ENCODE results near the gene CCDC40. TPM values are rescaled to one million over a fixed set of nuclear protein-coding genes. Genes with fewer than 3 reads are reported as not detected.
"Not testable (repeated sequence)": the region's sequence is repeated elsewhere in the genome, so short reads cannot be mapped to it uniquely, and the experiment has no call there.

The CCDC40 gene
- polyA plus RNA-seq, 1 donor = 5.5 TPM

DNA sequence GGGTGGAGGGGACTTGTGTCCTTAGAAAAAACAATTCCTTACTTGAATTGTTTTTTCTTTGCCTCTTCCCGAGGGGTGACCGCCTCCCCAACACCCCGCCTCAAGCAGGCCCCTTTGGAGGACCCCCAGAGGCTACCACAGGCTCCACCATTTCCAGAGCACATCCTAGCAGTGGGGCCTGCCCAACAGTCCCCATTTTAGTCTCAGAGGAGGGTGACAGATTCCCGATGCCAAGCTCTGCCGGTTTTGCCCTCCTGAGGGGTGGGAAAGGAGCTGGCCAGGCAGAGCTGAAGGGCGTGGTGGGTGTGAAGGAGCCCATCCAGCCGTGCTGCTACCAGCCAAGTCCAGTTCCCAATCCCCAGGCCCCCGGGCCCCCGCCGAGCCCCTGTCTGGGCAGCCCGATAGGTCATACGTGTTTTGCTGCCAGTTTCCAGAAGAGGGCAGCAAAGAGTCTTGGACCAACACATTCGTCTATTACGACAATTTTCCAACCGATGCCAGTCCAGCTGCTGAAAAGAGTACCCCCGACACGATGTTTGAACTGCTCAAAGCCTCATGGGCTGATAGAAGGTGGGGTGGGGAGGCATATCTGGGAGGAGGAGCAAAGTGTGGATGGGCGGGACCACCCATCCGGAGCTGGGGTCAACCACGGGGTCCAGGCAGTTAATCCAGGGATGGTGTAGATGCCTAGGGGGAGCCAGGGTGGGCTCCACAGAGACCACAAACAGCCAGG is 46.1 kb downstream of the CCDC40 start:
- peak; percentile 67 for DNase-seq (ENCODE audit: low read depth)

DNA sequence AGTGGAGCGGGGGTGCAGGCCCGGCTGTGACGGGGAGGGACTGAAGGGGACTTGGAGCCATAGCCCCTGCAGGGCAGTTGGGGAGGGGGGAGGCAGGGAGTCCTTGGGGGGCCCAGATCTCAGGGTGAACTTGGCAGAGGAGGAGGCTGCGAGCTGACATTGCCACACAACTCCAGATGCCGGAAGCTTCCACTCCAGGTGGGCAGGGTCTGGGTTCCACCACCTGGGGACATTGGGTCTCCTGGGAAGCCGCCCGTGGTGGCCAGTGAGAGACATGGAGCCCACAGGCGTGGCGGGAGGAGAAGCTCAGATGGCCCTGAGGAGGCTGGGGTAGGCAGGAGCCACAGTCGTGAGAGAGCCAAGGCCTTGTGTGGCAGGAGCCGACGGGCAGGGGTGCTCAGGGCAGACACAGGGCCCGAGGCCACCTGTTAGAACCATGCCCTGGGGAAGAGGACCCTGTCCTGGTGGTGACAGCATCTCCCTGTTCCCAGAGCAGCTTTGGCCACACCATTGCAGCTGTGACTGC is 46.8 kb downstream of the CCDC40 start:
- no peak for DNase-seq (ENCODE audit: low read depth)

DNA sequence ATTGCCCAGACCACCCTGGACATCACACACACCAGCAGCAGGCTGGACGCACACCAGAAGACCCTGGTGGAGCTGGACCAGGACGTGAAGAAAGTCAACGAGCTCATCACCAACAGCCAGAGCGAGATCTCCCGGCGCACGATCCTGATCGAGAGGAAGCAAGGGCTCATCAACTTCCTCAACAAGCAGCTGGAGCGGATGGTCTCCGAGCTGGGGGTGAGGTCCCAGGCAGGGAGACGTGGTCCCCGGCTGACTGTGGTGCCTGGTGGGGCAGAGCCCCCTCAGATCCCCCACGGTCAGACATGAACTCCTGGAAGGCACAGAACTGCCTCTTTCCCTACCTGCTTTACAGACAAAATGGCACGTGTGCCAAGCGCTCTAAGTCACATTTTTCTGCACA is 48.3 kb downstream of the CCDC40 start:
- no peak for DNase-seq (ENCODE audit: low read depth)

DNA sequence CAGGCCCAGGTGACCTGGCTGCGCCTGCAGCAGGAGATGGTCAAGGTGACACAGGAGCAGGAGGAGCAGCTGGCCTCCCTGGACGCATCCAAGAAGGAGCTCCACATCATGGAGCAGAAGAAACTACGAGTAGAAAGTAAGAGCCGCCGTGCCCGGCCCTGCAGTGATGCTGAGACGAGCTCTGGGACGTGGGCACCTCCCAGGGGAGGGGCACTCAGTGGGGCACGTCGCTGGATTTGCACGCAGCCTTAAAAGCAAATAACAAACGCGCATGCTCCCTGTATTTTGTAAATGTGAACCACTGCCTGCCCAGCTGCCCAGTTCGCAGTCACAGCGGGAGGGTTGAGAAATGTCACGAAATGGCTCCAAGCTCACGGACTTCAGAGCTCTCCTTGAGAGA is 49.6 kb downstream of the CCDC40 start:
- no peak for DNase-seq (ENCODE audit: low read depth)

DNA sequence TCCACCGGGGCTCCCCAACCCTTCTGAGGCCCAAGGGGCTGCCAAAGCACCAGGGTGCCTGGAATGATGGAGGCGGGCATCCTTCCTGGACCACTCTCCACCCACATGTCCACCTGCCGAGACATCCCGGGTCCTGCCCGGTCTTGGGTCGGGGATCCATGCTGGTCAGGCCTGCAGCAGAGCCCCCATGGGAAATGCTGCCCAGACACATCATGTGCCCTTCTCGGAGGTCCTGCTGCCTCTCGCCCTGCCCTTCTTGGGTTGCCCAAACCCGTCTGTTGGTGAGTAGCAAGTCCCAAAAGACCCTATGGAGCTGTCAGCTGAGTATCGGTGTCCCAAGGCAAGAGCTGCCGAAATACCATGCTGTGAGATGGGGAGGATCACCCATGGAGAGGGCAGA is 50.2 kb downstream of the CCDC40 start:
- no peak for DNase-seq (ENCODE audit: low read depth)

DNA sequence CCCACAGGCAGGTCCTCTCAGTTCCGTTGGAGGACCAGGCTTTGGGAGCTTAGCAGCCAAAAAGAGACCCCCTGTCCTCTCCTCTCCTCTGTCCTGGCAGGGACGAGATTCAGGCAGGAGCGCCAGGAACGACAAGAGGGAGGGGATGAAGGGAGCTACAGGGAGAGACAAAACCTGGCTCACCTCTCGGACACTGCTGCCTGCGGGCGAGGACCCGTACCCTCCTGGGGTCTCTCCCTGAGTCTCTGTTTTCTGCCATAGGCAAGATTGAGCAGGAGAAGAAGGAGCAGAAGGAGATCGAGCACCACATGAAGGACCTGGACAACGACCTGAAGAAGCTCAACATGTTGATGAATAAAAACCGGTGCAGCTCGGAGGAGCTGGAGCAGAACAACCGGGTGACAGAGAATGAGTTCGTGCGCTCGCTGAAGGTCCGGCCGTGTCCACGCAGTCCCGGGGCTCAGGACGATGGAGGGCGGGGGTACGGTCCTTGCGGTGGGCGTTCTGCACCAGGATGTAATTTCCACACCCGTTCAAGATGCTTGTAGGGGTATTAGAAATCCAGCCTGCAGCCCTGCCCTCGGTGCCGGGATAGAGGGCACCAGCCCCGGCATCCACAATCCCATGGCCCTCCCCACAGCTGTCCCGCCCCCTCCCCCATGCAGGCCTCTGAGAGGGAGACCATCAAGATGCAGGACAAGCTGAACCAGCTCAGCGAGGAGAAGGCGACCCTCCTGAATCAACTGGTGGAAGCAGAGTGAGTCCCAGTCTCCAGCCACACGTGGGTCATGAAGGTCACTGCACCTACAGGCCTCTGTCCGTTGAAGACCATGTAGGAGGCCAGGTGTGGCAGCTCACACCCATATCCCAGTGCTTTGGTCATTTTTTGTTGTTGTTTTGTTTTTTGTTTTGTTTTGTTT is 51.2 kb downstream of the CCDC40 start:
- no peak for DNase-seq (ENCODE audit: low read depth)

DNA sequence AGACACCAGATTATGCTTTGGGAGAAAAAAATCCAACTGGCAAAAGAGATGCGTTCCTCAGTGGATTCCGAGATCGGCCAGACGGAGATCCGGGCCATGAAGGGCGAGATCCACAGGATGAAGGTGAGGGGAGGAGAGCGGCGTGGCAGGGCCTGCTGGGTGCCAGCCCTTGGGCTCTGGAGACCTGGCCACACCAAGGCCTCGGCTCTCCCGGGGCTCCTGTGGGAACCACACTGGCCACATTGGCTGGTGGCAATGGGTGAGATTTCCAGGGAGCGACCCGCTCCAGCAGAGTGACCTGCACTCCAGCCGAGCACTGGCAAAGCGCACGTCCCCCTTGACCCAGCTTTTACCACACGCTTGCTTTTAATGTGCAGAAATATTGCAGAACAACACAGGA is 53.3 kb downstream of the CCDC40 start:
- DNase-seq (ENCODE audit: low read depth) = no peak

DNA sequence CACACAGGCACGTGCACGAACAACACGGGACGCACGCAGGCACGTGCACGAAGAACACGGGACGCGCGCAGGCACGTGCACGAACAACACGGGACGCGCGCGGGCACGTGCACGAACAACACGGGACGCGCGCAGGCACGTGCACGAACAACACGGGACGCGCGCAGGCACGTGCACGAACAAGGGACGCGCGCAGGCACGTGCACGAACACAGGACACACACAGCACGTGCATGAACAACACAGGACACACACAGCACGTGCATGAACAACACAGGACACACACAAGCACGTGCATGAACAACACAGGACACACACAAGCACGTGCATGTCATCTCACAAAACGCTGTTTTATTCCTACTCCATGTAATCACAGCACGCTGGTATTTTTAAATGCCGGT is 53.7 kb downstream of the CCDC40 start:
- DNase-seq (ENCODE audit: low read depth) = not testable (repeated sequence)

DNA sequence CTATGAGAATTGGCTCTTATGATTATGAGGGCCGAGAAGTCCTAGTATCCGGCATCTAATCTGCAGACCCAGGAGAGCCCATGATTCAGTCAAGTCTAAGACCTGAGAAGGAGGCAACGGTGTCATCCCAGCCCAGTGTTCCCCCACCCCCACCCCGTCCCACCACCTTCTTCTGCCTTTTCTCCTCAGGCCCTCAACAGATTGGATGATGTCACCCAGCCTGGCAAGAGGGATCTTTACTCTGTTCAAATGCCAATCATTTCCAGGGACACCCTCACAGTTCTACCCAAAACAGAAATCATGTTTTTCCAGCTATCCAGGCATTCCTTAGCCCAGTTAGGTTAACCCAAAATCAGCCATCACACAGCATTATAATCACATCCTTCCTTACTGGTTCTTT is 54.9 kb downstream of the CCDC40 start:
- DNase-seq (ENCODE audit: low read depth) = no peak

DNA sequence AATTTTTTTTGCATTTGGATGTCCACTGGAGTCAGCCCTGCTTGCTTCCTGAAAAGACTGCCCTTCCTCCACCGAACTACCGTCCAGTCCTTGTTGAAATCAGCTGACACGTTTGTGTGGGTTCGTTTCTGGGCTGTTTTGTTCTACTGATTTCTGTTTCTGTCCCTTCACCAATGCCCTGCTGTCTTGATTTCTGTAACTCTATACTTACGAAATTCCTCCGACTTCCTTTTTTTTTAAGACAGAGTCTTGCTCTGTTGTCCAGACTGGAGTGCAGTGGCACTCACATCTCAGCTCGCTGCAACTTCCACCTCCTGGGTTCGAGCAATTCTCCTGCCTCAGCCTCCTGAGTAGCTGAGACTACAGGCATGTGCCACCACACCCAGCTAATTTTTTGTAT is 56.5 kb downstream of the CCDC40 start:
- DNase-seq (ENCODE audit: low read depth) = no peak

DNA sequence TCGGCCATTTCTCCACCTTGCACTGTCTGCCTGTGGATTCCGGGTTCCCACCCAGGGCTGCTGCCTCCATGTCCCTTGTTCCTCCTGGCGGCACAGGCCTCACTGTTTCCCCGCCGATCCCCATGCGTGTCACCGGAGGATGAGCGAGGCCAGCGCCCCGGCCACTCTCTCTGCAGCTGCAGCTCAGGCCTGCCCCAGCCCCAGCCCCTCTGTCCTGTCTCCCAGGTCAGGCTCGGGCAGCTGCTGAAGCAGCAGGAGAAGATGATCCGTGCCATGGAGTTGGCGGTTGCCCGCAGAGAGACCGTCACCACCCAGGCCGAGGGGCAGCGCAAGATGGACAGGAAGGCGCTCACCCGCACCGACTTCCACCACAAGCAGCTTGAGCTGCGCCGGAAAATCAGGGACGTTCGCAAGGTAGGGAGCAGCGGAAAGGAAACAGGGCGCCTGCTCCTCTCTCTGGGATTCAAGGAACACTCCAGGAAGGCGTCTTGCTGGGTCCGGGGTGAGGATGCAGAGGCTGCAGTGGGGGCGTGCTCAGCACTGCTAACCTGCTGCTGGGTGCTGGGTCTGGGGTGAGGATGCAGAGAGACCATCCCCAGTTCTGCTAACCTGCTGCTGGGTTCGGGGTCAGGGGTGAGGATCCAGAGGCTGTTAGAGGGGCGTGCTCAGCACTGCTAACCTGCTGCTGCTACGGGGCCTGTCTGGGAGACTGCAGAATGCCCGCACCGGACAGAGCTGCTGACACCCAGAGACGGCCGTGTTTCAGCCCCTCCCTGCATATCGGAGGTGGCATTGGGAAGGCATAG is 58.8 kb downstream of the CCDC40 start:
- no peak for DNase-seq (ENCODE audit: low read depth)

DNA sequence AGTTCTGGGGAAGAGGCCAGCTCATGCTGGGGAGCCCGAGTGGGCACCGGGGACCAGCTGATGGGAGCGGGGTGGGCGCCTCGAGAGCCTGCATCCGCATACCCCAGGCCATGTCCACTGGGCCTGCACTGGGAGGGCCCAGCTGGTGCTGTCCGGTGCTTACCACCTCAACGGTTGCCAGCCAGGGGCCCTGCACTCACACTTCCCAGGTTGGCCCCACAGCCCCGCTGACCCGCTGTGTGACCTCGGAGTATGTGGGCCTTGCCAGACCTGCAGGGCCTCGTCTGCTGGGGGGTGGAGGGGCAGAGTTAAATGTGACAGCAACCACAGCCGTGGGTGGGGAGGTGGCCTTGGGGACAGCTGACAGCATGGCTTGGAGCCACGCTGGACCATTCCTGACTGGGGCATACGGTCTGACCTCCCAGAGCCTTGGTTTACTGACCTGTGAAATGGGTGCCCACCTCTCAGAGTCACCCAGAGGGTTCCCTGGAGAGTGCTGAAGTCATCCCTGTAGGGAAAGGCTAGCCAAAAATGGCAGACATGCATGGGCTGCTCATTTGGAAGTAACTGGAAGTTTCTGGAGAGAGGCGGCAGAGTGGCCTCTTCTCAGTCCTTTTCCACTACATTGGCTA is 59.5 kb downstream of the CCDC40 start:
- DNase-seq (ENCODE audit: low read depth) = no peak

DNA sequence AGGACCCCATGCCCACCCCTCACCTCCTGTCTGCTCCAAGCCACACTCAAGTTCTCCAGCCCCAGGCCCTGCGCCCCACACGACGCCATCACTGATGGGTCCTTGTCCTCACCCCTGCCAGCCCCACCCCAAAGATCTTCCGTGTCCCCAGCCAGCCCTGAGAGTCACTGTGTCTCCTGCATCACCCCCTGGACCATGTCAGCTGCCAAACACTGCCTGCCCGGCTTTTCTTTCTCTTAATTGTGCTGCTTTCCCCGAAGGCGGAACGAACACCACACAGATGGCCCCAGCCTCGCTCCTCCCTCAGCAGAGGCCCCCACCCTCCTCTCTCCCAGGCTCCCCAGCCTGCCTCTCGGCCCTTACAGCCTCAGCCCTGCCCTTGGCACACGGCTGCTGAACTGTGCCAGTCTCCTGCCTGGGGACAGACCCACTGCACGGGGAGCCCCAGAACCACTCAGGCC is 60.1 kb downstream of the CCDC40 start:
- no peak for DNase-seq (ENCODE audit: low read depth)

DNA sequence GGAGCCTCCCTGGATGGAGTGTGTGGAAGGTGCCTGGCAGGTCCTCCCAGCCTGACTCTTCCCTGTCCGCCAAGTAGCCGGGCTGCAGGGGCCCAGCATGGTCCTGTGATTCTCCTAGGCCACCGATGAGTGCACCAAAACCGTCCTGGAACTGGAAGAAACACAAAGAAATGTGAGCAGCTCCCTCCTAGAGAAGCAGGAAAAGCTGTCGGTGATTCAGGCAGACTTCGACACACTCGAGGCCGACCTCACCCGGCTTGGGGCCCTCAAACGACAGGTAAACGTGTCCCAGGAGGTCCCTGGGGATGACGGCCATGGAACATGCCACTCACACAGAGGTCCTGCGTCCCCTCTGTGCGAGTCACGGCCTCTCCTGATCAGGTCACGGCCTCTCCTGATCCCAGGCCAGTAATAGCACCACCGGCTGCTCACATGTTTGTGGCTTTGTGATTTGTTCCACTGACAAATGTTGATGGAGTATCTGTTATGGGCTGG is 60.7 kb downstream of the CCDC40 start:
- DNase-seq (ENCODE audit: low read depth) = no peak

DNA sequence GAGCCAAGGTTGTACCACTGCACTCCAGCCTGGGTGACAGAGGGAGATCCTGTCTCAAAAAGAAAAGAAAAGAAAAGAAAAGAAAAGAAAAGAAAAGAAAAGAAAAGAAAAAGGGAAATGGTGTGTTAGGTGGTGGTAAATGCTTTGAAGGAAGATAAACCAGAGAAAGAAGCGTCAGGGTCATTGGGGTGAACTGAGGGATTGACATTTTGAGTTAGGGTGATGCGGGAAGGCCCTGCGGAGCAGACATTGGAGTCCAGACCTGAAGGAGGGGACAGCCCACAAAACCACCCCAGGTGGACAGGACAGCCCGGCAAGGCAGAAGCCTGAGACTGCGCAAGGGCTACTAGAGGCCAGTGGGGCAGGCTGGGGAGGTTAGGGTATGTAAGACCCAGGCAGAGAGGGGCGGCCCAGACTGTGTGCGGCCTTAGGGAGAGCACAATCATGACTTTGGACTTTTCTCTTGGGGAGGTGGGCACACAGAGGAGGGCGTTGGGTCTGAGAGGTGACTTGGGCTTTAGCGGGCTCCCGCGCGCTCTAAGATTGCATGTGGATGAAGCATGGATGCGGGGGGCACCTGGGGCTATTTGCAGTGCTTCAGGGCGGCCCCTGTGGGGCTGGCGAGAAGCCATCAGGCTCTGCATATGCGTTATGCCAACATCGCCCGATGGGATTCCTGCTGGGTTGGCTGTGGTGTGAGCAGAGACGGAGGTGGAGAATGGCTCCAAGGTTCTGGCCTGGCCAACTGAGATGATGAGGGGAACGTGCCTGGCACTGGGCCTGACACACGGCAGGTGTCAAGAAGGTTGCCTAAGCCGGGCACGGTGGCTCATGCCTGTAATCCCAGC is 61.6 kb downstream of the CCDC40 start:
- no peak for DNase-seq (ENCODE audit: low read depth)

DNA sequence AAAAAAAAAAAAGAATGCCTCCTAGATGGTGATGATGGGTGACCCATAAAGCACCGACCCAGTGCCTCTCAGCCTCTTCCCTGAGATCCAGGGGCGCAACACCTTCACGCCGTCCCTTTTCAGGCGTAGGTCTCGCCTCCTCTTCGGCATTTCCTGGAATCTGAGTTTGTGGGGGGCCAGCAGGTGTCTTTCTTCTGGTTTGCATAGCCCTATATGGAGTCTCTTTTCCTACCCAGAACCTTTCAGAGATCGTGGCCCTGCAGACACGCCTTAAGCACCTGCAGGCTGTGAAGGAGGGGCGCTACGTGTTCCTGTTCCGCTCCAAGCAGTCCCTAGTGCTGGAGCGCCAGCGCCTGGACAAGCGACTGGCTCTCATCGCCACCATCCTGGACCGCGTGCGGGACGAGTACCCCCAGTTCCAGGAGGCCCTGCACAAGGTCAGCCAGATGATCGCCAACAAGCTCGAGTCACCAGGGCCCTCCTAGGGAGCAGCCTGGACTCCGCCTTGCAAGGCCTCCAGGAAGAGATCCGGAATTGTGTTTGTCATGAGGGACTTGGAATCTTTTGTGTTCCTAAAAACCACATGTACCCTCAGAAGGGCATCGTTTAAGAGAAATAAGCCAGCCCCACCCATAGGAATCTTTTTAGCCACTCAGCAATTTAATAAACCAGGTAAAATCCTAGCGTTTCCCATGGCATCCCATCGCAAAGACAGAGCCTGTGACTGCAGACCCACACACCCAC is 63.0 kb downstream of the CCDC40 start:
- DNase-seq (ENCODE audit: low read depth) = no peak

DNA sequence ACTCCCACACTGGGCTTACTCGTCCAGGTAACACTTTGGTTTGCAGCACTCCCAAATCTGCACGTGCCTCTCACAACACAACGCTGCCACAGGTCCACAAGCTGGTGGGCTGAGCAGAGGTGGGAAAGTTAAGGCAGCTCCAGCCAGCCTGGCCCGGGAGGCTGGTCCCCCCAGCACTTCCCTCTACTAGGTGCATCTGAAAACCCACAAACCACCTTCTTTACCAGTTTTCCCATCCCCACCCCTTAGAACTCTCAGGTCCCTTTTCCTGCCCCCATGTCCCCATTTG is 63.5 kb downstream of the CCDC40 start:
- DNase-seq (ENCODE audit: low read depth) = no peak

DNA sequence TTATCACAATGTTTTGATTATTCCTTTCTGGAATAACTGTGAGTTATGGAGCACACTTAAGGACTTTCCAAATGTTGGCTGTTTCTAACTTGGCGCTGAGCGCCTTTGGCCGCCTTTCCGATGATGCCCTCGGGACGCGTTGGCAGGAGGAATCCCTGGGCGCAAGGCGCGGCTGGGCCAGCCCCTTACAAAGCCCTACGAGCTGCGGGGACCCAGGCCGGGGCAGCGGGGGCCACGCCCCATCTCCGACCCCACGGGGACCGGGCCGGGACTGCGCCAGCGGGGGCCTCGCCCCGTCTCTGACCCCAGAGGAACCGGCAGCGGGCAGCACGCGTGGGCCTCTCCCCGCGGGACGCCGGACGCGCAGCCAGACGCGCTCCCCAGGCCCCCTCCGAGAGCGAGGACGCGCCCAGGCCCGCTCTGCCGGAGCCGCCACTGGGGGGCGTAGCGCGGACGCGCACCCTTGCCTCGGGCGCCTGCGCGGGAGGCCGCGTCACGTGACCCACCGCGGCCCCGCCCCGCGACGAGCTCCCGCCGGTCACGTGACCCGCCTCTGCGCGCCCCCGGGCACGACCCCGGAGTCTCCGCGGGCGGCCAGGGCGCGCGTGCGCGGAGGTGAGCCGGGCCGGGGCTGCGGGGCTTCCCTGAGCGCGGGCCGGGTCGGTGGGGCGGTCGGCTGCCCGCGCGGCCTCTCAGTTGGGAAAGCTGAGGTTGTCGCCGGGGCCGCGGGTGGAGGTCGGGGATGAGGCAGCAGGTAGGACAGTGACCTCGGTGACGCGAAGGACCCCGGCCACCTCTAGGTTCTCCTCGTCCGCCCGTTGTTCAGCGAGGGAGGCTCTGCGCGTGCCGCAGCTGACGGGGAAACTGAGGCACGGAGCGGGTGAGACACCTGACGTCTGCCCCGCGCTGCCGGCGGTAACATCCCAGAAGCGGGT is 64.8 kb downstream of the CCDC40 start, which contains the start of gene GAA:
TSS of gene GAA (plus strand) at position 571 of the 935 bp plus-strand sequence. CDS start 3,006 bp downstream, outside the sequence.
- DNase-seq (ENCODE audit: low read depth) = peak; percentile 57

Measured in forelimb muscle (tissue), 1 donor.